ENCODE data around the gene CPA5. TPM values are rescaled to one million over a fixed set of nuclear protein-coding genes. Genes with fewer than 3 reads are reported as not detected.

Gene CPA5
- total RNA-seq, 1 experiment from 2014 or later, result not detected

DNA sequence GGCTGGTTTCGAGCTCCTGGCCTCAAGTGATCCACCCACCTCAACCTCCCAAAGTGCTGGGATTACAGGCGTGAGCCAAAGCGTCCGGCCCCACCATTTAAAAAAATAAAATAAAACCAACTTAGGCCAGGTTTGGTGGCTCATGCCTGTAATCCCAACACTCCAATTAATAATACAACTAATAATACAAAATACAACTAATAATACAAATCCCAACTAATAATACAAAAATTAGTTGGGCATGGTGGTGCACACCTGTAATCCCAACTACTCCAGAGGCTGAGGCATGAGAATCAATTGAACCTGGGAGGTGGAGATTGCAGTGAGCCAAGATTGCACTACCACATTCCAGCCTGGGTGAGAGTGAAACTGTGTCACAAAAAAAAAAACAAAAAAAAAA is 68.6 kb downstream of the CPA5 start:
- no TSS peak for BruUV-seq (replicated peaks)
- Mint-ChIP-seq H3K4me3 (ENCODE audit: low read depth, unreplicated experiment) (no peak overlapping the region), H3K36me3 (ENCODE audit: insufficient read depth, unreplicated experiment) (no peaks in the 10 kb centered on the region), H3K27me3 (ENCODE audit: unreplicated experiment) (no peaks in the 10 kb centered on the region), H3K4me1 (ENCODE audit: low read depth, unreplicated experiment) (no peaks in the 10 kb centered on the region), H3K9me3 (ENCODE audit: low read depth, unreplicated experiment) (no peaks in the 10 kb centered on the region), H3K27ac (ENCODE audit: unreplicated experiment) (no peak overlapping the region)
- TF ChIP-seq, protein P1, sequence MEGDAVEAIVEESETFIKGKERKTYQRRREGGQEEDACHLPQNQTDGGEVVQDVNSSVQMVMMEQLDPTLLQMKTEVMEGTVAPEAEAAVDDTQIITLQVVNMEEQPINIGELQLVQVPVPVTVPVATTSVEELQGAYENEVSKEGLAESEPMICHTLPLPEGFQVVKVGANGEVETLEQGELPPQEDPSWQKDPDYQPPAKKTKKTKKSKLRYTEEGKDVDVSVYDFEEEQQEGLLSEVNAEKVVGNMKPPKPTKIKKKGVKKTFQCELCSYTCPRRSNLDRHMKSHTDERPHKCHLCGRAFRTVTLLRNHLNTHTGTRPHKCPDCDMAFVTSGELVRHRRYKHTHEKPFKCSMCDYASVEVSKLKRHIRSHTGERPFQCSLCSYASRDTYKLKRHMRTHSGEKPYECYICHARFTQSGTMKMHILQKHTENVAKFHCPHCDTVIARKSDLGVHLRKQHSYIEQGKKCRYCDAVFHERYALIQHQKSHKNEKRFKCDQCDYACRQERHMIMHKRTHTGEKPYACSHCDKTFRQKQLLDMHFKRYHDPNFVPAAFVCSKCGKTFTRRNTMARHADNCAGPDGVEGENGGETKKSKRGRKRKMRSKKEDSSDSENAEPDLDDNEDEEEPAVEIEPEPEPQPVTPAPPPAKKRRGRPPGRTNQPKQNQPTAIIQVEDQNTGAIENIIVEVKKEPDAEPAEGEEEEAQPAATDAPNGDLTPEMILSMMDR (IDR thresholded peaks at IDR 0.05; ENCODE audit: unreplicated experiment), result no peak
- intact Hi-C loops (cut with micrococcal nuclease; ENCODE audit: unreplicated experiment), result no loop called here
- no peak for DNase-seq
- CTCF ChIA-PET, result interaction anchor here (0.7 kb wide), 1 partner anchor 56 kb away, joined by 4 read pairs; no protein-coding TSS in a partner anchor

DNA sequence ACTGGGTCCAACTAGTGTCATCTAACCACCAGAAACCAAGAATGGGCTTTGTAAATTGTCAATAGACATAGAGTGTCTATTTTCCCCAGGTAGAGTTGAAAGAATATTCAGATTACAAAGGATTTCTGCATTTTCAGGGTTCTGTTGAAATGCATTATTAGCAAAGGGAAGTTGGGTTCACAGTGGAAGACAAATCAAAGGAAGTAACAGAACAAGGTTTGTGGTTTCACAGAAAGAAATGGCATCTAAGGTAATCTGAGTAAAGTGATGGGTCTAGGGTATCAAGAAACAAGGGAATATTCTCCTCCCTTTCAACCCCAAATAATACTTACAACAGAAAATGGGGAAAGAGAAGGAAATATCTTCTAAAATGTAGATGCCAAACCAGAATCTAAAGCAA is 70.4 kb downstream of the CPA5 start:
- no peaks in the 10 kb centered on the region for H3K27me3 Mint-ChIP-seq (ENCODE audit: unreplicated experiment)
- no TSS peak for BruUV-seq (replicated peaks)
- CTCF ChIA-PET, result no interaction called here
- DNase-seq, result no peak
- TF ChIP-seq, protein P1 (IDR thresholded peaks at IDR 0.05; ENCODE audit: unreplicated experiment), result no peak
- intact Hi-C loops (cut with micrococcal nuclease; ENCODE audit: unreplicated experiment), result no loop called here
- H3K9me3 Mint-ChIP-seq (ENCODE audit: low read depth, unreplicated experiment), result no peaks in the 10 kb centered on the region
- no peaks in the 10 kb centered on the region for H3K36me3 Mint-ChIP-seq (ENCODE audit: insufficient read depth, unreplicated experiment)
- no peak overlapping the region for H3K27ac Mint-ChIP-seq (ENCODE audit: unreplicated experiment)
- H3K4me3 Mint-ChIP-seq (ENCODE audit: low read depth, unreplicated experiment), result no peak overlapping the region
- peaks cover 7% of the 10 kb centered on the region for H3K4me1 Mint-ChIP-seq (ENCODE audit: low read depth, unreplicated experiment)

DNA sequence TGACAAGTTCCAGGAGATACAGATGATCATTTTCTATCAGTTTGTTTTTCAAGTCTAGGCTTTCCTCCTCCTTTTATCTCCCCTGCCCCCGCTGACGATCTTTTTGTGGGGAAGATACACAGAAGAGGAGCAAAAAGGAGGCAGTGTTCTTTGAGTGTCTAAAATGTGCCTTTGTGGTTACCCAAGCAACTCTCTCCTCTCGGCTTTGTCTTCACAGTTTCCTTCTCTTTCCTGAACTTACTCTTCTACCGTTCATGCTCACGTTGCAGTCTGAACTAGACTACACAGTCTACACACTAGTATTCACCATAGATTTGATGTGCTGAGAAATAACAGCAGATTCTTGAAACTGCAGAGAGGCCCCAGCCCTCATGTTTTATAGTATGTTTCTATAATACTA is 72.6 kb downstream of the CPA5 start:
- no TSS peak for BruUV-seq (replicated peaks)
- intact Hi-C loops (cut with micrococcal nuclease; ENCODE audit: unreplicated experiment), result no loop called here
- no peak overlapping the region for H3K4me3 Mint-ChIP-seq (ENCODE audit: low read depth, unreplicated experiment)
- H3K9me3 Mint-ChIP-seq (ENCODE audit: low read depth, unreplicated experiment), result no peaks in the 10 kb centered on the region
- no peaks in the 10 kb centered on the region for H3K27me3 Mint-ChIP-seq (ENCODE audit: unreplicated experiment)
- H3K36me3 Mint-ChIP-seq (ENCODE audit: insufficient read depth, unreplicated experiment), result no peaks in the 10 kb centered on the region
- CTCF ChIA-PET, result no interaction called here
- DNase-seq, result no peak
- TF ChIP-seq, protein P1 (IDR thresholded peaks at IDR 0.05; ENCODE audit: unreplicated experiment), result no peak
- peaks cover 7% of the 10 kb centered on the region for H3K4me1 Mint-ChIP-seq (ENCODE audit: low read depth, unreplicated experiment)
- H3K27ac Mint-ChIP-seq (ENCODE audit: unreplicated experiment), result no peak overlapping the region

DNA sequence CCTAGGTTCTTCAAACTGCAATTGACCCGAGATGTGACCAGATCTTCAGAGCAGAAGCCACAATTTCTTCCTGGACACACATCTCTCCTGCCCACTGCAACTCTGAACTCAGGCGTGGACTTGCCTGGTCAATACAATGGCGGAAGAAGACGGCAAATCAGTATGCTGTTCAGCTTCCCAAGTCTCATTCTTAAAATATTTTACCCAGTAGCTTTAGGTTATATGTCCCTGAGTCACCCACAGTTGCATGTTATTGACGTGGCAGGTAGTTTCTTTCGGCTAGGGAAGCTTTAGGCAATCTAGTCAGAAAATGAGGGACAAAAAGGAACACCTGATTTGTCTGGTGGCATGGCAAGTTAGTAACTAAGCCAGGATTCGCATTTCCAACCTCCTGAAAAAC is 73.7 kb downstream of the CPA5 start:
- H3K36me3 Mint-ChIP-seq (ENCODE audit: insufficient read depth, unreplicated experiment), result no peaks in the 10 kb centered on the region
- peaks cover 7% of the 10 kb centered on the region for H3K4me1 Mint-ChIP-seq (ENCODE audit: low read depth, unreplicated experiment)
- no peak overlapping the region for H3K4me3 Mint-ChIP-seq (ENCODE audit: low read depth, unreplicated experiment)
- H3K27ac Mint-ChIP-seq (ENCODE audit: unreplicated experiment), result peak overlapping the region; percentile 30
- CTCF ChIA-PET, result no interaction called here
- TF ChIP-seq, protein P1 (IDR thresholded peaks at IDR 0.05; ENCODE audit: unreplicated experiment), result no peak
- no peaks in the 10 kb centered on the region for H3K27me3 Mint-ChIP-seq (ENCODE audit: unreplicated experiment)
- H3K9me3 Mint-ChIP-seq (ENCODE audit: low read depth, unreplicated experiment), result no peaks in the 10 kb centered on the region
- no TSS peak for BruUV-seq (replicated peaks)
- intact Hi-C loops (cut with micrococcal nuclease; ENCODE audit: unreplicated experiment), result no loop called here
- DNase-seq, result no peak

Other genes with a start within 250 kb of the CPA5 start
- 26.6 and 26.8 TPM in 2 replicates for gene TMEM209, start 139.4 kb upstream of the CPA5 start, total RNA-seq (2022)
- not detected in 2 replicates for gene SSMEM1, start 137.0 kb upstream of the CPA5 start, total RNA-seq (2022)
- gene CPA2, start 78.0 kb upstream of the CPA5 start, total RNA-seq (2022), result not detected in 2 replicates
- not detected in 2 replicates for gene CPA4, start 51.7 kb upstream of the CPA5 start, total RNA-seq (2022)
- not detected in 2 replicates for gene CPA1, start 35.7 kb downstream of the CPA5 start, total RNA-seq (2022)
- 21.6 and 22.4 TPM in 2 replicates for gene CEP41, start 96.2 kb downstream of the CPA5 start, total RNA-seq (2022)
- gene MEST, start 147.3 kb downstream of the CPA5 start, total RNA-seq (2022), result 62.6 and 76.1 TPM in 2 replicates

All from Calu3 (cell line).